Measurements from ENCODE around the gene RAB1A.

DNA sequence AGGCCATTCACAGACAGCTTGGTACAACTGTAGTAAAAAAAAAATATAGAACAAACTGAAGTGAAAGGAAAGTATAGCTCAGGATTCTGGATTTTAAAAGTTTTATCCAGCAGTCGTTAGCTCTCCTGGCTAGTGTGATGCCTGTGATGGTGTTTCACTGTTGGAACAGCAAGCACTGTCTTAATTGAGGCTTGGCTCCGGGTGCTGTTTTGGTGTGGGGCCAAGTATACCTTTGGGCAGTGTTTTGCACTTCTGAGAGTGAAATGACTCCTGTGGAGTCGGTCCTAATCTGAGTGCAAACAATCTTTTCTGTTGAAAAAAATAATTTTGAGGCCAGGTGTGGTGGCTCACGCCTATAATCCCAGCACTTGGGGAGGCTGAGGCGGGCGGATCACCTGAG is 28.7 kb upstream of the RAB1A start:
- TF ChIP-seq POLR2AphosphoS5 (IDR thresholded peaks at IDR 0.05; ENCODE audit: low read depth, low read length) = no peak
- TF ChIP-seq, protein P1, sequence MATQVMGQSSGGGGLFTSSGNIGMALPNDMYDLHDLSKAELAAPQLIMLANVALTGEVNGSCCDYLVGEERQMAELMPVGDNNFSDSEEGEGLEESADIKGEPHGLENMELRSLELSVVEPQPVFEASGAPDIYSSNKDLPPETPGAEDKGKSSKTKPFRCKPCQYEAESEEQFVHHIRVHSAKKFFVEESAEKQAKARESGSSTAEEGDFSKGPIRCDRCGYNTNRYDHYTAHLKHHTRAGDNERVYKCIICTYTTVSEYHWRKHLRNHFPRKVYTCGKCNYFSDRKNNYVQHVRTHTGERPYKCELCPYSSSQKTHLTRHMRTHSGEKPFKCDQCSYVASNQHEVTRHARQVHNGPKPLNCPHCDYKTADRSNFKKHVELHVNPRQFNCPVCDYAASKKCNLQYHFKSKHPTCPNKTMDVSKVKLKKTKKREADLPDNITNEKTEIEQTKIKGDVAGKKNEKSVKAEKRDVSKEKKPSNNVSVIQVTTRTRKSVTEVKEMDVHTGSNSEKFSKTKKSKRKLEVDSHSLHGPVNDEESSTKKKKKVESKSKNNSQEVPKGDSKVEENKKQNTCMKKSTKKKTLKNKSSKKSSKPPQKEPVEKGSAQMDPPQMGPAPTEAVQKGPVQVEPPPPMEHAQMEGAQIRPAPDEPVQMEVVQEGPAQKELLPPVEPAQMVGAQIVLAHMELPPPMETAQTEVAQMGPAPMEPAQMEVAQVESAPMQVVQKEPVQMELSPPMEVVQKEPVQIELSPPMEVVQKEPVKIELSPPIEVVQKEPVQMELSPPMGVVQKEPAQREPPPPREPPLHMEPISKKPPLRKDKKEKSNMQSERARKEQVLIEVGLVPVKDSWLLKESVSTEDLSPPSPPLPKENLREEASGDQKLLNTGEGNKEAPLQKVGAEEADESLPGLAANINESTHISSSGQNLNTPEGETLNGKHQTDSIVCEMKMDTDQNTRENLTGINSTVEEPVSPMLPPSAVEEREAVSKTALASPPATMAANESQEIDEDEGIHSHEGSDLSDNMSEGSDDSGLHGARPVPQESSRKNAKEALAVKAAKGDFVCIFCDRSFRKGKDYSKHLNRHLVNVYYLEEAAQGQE (IDR thresholded peaks at IDR 0.05; ENCODE audit: insufficient read depth in 1 of 2, low read depth in 2 of 2, low read length in 2 of 2) = no peak

Measured in PFSK-1 (cell line).